Pulmonary artery endothelial cell (primary cell): Measurements from ENCODE around the gene CUEDC2. TPM values are rescaled to one million over a fixed set of nuclear protein-coding genes. Genes with fewer than 3 reads are reported as not detected.

Experiments used
- DNase-seq: peaks from one replicate; pipeline ENCODE4 v3.0.0-alpha.2; 2011; ENCODE audit warnings: low read depth, low spot score
- total RNA-seq: library from RNA; depleted of rRNA; stranded (reverse); fragments of >200 nt; gene quantifications from 2 replicates; pipeline ENCODE4 v1.2.3, GENCODE V29; 2014

Gene CUEDC2
- total RNA-seq, 1 donor from 2014 or later = 55.8 TPM

DNA sequence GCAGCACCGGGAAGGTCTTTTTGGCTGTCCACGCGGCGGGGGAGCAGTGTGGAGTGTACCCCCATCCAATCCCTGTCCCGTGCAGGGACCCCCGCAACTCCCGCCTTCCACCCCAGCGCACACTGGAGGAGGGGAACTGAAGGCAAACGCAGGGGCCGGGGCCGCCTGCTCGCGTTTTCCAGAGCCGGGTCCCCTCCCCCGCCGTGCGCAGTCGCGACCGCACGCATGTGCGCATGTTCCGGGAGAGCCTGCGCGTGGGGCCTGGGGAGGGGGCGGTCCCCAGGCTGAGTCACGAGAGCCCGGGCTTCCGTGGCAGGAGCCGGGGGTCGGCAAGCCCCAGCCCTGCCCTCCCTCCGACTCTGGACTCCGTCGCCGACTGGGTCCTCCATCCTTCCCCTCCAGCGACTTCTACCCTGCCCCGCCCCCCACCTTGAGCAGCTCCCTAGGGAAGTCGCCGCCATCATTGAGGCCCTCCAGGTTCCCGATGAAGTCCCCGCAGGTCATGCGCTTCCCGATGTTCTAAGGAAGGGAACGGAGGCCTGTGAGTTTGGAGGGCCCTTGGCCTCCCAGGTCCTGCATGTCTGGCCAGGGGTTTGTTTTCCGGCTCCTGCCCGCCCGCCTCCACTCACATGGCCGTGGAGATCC lies 21.8 kb downstream of the CUEDC2 start:
- DNase-seq = no peak

DNA sequence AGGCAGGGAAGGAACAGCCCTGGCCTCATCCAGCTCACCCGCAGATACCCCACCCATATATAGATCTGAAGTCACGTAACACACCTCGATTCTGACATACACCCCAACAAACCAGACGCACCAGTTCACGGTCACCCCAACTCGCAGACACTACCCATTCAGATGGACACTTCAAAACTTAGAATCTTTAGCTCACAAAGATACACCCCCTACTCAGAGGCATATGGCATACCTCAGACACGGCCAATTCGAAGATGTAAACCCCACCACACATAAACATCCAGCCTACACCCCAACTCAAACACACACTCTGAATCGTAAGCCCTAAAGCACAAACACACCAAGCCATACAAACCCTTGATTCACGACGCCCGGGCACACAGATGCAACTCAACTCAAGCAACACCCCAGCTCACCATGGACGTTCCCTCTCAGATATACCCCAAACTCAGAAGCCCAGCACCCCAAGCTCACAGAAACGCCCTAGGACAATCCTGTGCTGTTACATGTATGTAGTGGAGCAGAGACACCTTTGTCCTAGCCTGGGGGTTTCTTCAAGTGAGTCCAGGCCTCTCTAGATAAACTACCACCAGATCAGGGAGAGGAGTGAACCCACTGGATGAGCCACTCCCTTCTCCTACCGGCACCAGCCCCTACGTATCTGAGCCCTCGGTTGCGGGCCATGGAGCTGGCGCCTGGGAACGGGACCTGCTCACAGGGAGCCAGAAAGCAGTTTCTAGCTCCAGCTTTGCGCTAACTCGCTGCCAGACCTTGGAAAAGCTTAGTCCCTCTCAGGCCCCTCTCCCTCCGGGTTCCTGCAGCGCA lies 22.6 kb downstream of the CUEDC2 start:
- no peak for DNase-seq

DNA sequence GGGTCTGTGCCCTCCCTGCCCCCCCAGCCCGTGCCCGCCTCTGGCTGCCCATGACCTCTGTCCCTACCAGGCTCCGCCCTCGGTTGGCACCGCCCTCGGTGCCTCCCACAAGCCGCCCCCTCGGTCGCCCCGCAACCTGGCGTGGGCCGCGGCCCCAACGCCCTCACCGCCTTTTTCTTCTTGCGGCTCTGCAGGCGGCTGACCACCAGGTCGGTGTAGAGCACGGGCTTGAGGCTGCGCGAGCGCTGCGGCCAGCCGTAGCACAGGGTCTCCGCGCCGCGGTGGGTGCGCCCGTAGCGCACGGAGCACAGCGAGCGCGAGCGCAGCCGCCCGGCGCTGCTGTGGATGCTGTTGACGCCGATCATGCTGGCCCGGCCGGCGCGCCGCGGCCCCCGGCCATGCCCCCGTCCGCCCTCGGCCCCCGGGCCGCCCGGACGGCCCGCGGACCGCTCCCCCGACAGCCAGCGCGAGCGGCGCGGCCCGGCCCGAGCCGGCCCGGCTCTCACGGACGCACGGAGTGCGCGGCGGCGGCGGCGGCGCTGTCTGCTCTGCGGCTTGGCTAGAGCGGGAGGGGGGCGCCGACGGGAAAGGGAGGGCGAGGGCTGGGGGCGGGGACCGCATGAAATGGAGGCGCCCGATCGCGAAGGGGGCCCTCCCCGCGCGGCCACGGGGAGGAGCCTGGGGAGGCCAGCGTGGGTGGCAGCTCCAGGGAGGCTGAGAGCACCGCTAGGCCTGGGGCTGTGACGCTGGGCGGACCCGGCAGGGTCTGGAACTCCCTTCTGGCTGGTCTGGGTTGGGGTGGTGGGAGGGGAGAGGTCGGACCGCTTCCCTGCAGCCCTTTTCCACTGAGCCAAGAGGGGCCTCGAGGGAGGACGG lies 23.4 kb downstream of the CUEDC2 start:
- no peak for DNase-seq

DNA sequence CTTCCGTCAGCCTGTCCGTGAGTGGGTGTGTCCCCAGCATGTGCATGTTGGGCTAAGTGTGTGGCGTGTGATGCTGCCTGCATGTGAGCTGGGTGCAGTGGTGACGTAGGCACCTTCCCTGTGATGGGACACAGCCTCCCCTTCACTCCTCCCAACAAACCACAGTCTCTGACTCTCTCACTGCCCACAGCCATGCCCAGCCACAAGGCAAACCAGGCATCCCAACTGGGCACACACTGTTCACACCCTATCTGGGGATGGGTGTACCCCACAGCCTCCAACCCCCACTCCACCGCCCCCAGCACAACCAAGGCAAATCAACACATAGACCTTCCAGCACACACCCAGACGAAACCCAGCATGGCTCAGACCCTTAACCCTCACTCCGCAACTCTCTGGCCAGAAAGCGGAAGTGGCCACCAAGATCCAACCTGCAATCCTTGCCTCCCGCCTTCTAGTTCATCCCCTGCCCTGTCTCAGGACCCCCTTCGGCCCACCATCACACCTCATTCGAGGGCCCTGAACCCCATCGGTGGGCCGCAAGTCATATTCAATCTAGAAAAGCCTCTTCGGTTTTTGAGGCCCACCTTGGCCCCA lies 24.1 kb downstream of the CUEDC2 start:
- DNase-seq = no peak

DNA sequence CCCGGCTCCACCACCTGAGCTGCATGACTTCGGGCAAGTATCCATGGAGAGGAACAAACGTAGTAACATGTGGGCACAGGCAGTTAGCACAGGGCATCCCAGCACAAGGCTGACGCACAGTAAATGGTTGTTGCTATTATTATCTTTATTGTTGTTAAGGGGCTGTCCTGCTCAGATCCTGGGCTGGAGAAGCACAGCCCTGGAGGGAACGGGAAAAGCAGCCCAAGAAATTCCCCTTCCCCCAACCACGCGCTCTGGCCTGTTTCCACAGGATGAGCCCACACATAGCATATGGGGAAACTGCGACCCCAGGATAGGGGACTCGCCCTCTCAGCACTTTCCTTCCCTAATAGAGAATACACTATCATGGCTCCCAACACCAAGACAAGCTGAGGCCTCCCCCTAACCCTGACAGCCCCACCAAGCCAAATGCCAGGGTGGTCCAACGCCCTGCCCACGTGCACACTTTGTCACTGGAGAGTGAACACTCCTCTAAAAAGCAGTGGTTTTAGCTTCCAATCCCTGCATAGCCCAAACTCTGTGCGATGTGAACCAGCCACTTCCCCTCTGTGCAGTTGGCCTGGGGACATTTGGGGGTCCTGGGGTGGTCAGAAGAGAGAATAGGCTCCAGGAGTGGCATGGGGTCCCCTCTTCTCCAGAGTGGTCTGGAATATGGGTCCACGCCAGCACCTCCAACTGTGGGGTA lies 24.8 kb downstream of the CUEDC2 start:
- no peak for DNase-seq

DNA sequence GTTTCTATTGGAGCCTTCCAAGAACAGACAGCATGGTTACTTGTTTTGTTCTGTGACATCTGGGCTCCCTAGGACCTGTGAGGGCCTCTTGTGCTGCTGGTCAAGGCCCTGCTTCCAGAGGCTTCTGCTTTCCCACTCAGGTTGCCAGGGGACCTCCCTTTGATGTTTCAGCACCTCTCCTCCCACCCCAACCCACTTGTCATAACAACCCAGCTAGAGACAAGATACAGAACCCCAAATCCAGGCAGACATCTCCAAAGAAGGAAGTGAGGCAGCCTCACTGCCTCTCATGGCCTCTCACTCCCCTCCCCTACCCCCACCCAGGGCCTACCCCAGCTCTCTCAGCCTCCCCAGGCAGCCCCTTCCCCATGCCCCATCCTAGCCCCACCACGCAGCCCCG lies 25.6 kb downstream of the CUEDC2 start:
- DNase-seq = no peak

DNA sequence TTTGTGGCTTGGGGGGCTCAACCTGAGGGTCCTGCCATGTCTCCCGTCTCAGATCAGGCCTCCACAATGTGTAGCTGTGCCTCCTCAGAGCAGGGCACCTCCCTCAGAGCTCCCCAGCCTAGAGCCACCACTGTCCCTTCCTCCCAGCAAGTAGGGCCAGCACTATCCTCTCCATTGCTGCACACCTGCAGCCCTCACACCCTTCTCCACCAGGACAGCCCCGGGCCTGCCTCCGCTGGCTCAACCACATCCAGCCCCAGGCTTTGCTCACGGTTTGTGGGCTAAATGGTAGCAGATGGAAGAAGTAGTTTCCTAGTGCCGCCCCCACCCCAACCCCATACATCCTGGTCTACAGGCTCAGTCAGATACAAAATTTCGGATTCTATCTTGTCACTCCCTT lies 26.7 kb downstream of the CUEDC2 start:
- DNase-seq = no peak

DNA sequence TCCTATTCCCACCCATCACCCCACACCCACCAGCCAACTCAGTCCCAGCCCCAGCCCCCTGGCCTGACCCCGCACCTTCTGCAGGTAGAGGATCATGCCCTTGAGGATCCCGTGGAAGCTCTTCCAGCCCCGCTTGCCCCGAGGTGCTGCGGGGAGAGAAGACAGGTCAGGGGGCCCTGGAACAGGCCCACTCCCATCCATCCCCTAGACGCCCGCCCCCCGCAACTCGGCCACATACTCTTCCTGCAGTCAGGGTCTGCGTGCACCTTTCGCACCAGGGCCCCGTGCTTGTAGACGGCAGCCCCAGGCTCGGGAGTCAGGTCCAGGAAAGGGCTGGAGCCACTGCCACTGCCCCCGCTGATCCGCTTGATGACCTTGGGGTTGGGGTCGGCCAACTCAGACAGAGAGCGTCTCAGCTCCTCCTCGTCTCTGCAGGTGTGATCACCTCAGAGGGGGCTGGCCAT lies 27.2 kb downstream of the CUEDC2 start:
- no peak for DNase-seq

DNA sequence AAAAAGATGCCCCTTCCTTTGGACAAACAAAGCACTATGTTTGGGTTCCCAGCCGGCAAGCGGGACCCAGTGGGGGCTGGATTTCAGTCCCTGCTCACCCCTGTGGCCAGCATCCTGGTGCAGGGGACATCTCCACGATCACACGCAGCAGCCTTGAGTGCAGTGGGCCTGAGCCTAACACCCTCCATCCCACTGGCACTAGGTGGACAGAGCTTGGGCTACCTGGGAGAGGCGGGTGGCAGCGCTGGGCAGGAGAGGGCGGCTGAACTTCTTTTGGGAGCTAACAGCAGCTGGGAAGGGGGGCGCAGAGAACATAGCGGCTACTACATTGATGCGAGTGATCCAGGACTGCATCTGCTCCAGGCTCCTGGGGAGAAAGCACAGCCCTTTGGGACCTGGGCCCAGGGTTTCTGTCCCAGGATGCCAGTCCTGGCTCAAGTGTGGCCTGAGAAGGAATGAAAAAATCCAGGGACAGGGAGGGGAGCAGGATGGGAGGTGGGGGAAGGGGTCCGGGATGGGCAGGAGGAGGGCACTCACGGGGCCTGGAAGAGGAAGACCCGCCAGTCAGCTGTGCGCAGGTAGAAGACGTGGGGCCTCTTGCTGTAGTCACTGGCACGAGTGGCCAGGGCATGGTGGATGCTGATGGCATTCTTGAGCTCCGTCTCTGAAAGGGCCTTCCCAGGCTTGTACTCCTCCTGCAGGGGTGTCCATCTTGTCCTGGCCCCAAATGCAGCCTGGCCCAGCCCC lies 27.8 kb downstream of the CUEDC2 start:
- DNase-seq = no peak

DNA sequence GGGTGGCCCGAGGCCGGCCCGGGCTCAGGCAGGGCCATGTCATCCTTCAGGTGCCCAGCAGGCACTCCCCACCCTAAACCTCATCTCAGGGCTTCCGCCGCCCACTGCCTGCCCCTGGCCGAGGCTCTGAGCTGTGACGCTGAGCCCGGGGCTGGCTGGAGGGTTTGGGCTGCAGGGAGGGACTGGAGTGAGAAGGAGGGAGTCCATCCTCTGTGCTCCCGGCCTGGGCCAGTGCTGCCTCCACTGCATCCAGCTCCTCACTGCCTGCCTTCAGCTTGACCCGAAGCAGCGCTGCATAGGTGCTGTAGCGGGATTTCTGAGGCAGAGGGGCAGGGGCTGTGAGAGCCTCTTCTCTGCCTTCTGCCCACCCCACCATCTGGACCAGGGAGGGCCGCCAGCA lies 29.3 kb downstream of the CUEDC2 start:
- no peak for DNase-seq

DNA sequence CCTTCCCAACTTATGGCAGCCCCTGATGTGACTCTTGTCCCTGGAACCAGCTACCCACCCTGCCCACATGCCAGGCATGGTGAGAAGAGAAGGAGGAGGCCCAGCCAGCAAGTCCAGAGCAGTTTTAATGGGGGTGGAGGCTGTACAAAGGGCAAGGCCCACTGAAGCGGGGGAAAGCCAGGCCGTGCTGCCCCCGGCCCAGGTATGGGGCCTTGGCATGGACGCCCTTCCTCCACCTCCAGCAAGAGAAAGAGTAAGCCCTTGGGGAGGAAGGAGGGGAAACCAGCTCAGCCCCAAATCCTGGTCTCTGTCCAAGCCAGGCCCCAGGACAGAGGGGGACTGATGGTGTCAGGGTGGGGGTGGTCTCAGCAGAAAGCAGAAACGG lies 29.9 kb downstream of the CUEDC2 start:
- DNase-seq = no peak

DNA sequence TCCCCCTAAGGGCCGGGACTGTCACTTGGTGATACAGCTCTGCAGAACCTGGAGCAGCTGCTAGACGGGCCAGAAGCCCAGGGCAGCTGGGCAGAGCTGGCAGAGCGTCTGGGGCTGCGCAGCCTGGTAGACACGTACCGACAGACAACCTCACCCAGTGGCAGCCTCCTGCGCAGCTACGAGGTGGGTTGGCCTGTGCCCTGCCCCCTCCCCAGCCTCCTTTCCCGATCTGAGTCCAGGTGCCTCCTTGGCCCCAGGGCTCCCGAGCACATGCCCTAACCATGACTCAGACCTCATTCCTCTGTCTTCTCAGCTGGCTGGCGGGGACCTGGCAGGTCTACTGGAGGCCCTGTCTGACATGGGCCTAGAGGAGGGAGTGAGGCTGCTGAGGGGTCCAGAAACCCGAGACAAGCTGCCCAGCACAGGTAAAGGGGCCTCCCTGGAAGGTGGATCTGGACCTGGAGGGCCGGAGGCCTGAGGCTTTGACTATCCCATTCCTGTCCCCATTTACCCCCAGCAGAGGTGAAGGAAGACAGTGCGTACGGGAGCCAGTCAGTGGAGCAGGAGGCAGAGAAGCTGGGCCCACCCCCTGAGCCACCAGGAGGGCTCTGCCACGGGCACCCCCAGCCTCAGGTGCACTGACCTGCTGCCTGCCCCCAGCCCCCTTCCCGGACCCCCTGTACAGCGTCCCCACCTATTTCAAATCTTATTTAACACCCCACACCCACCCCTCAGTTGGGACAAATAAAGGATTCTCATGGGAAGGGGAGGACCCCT lies 30.5 kb downstream of the CUEDC2 start:
- DNase-seq = no peak

DNA sequence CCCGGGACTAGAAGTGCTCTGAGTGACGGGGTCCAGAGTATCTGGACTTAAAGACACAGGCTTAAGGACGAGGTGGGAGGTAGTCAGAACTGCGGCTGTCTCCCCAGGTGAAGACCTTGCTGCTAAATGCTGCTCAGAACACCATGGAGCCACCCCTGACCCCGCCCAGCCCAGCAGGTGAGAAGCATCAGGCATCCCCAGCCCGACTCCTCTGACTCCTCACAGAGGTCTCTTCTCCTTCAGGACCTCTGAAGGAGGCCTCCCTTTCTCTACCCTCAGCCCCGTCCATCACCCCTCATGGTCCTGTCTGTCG lies 31.1 kb downstream of the CUEDC2 start:
- DNase-seq = no peak

DNA sequence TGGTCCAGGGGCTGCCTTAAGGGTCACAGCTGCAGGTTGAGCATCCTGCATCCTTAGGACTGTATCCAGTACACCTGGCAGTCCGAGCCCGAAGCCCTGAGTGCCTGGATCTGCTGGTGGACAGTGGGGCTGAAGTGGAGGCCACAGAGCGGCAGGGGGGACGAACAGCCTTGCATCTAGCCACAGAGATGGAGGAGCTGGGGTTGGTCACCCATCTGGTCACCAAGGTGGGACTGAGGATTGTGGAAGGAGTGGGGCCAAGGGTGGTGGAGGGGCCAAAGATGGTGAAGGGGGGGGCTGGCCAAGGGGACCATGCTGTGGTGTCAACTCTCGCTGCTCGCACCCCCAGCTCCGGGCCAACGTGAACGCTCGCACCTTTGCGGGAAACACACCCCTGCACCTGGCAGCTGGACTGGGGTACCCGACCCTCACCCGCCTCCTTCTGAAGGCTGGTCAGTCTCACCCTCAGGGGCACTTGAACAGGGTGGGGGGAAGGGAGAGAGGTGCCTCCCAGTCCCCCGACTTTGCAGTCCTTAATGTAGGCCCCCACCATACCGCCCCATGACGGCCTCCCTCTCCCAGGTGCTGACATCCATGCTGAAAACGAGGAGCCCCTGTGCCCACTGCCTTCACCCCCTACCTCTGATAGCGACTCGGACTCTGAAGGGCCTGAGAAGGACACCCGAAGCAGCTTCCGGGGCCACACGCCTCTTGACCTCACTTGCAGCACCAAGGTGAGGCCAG lies 31.6 kb downstream of the CUEDC2 start:
- DNase-seq = no peak

DNA sequence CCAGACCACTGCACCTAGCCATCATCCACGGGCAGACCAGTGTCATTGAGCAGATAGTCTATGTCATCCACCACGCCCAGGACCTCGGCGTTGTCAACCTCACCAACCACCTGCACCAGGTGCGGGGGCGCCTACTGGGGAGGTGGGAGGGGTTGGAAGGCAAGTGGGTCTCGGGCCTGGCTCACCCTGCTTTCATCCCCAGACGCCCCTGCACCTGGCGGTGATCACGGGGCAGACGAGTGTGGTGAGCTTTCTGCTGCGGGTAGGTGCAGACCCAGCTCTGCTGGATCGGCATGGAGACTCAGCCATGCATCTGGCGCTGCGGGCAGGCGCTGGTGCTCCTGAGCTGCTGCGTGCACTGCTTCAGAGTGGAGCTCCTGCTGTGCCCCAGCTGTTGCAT lies 32.3 kb downstream of the CUEDC2 start:
- DNase-seq = no peak

DNA sequence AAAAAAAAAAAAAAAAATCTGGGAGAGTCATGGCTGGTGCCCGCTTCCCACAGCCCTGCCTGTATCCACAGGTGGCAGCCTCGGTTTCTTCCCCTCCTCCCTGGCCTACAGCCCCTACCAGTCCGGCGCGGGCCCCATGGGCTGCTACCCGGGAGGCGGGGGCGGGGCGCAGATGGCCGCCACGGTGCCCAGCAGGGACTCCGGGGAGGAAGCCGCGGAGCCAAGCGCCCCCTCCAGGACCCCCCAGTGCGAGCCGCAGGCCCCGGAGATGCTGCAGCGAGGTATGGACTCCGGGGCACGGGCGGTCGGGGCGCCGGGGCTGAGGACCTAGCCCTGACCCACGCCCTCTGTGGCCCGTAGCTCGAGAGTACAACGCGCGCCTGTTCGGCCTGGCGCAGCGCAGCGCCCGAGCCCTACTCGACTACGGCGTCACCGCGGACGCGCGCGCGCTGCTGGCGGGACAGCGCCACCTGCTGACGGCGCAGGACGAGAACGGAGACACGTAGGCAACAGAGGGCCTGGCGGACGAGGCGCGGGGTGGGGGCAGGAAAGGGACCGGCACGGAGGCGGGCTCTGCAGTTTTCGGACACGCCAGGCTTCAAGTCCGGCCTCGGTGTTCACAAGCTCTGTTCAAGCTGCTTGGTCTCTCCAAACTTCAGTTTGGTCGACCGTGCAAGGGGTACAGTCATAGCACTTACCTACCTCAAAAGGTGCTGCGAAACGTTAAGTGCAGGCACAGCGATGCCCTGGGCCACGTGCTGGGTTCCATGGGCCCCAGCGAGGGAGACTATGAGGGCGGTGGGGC lies 33.0 kb downstream of the CUEDC2 start:
- no peak for DNase-seq

DNA sequence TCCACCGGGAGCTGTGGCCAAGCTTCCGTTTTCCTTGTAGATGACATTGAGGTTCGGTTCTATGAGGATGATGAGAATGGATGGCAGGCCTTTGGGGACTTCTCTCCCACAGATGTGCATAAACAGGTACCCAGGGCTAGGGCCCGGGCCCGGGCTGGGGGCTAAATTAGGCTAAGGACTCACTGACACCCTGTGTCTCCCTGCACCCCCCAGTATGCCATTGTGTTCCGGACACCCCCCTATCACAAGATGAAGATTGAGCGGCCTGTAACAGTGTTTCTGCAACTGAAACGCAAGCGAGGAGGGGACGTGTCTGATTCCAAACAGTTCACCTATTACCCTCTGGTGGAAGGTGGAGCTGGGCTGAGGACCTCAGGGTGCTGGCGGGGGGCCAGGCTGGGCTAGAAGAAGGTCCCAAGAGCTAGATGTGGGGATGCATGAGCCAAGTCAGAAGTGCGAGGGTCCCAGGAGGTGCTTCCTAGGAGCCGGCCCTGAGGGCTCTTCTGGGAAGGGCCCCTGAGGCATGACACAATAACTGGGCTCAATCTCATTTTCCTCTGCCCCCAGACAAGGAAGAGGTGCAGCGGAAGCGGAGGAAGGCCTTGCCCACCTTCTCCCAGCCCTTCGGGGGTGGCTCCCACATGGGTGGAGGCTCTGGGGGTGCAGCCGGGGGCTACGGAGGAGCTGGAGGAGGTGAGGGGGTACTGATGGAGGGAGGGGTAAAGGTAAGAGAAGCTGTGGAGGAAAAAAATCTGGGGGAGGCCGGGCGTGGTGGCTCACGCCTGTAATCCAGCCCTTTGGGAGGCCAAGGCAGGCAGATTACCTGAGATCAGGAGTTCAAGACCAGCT lies 34.0 kb downstream of the CUEDC2 start:
- DNase-seq = no peak
